Fibroblast of mammary gland (primary cell): Measurements from ENCODE around the gene HS1BP3.

Experiments
- DNase-seq: peaks from one replicate; pipeline ENCODE4 v3.0.0-alpha.2; 2010; ENCODE audit warnings: low read depth
- H3K4me3 ChIP-seq: 2 replicates; pipeline ENCODE4 v1.5.1; 2011; ENCODE audit warnings: low read depth, mild to moderate bottlenecking, low read length, moderate library complexity; ENCODE audit not compliant: control insufficient read depth
- CTCF ChIP-seq: conservative IDR thresholded peaks from 2 replicates; pipeline ENCODE4 v1.5.1; 2011; ENCODE audit warnings: low read depth, low read length, inconsistent platforms; ENCODE audit not compliant: control insufficient read depth, insufficient read depth

The HS1BP3 gene

GRCh38 chr2:20623241-20623640 lies 27.7 kb downstream of the HS1BP3 start:
- no peak for DNase-seq
- H3K4me3 ChIP-seq: no peak overlapping the region
- TF ChIP-seq CTCF: no peak

- H3K4me3 ChIP-seq: no peak overlapping the region
- DNase-seq: no peak
- no peak for TF ChIP-seq CTCF
Measured at GRCh38 chr2:20622731-20623130, 28.2 kb downstream of the HS1BP3 start.

- no peak for TF ChIP-seq CTCF
- DNase-seq: no peak
- H3K4me3 ChIP-seq: no peak overlapping the region
Measured at GRCh38 chr2:20622296-20622686, 28.6 kb downstream of the HS1BP3 start.

GRCh38 chr2:20621366-20622295 lies 29.3 kb downstream of the HS1BP3 start:
- DNase-seq: no peak
- no peak overlapping the region for H3K4me3 ChIP-seq
- no peak for TF ChIP-seq CTCF

GRCh38 chr2:20620696-20621365 lies 30.1 kb downstream of the HS1BP3 start:
- no peak for DNase-seq
- H3K4me3 ChIP-seq: no peak overlapping the region
- no peak for TF ChIP-seq CTCF

GRCh38 chr2:20620271-20620681 lies 30.6 kb downstream of the HS1BP3 start:
- H3K4me3 ChIP-seq: no peak overlapping the region
- no peak for DNase-seq
- no peak for TF ChIP-seq CTCF

GRCh38 chr2:20619624-20620024 lies 31.3 kb downstream of the HS1BP3 start:
- no peak for DNase-seq
- no peak overlapping the region for H3K4me3 ChIP-seq
- no peak for TF ChIP-seq CTCF
